Tibial nerve (tissue), 4 donors: Measurements from ENCODE around the gene RNF217. TPM values are rescaled to one million over a fixed set of nuclear protein-coding genes. Genes with fewer than 3 reads are reported as not detected.
A peak's percentile ranks its signal among the peaks of the same experiment; 100 is the strongest.

ENCODE experiments used
- DNase-seq, 2 donors: peaks; one replicate each; pipeline ENCODE4 v3.0.0-alpha.2; 2019; ENCODE audit warnings: low spot score in 2 of 2
- H3K27ac ChIP-seq, 4 donors: fragments of 200-600 bp; sonication (generic) in 3 of 4; one replicate each; pipeline ENCODE4 v1.5.1; 2017 to 2019; ENCODE audit warnings: mild to moderate bottlenecking in 1 of 4
- H3K27me3 ChIP-seq, 2 donors: fragments of 200-600 bp; sonication (generic) in 1 of 2; one replicate each; pipeline versions ENCODE4 v1.5.1 to v1.6.0; 2017 to 2019
- H3K36me3 ChIP-seq, 3 donors: fragments of 200-600 bp; sonication (generic); one replicate each; pipeline ENCODE4 v1.5.1; 2018 to 2019
- H3K4me1 ChIP-seq, 4 donors: fragments of 200-600 bp; sonication (generic) in 3 of 4; one replicate each; pipeline ENCODE4 v1.5.1; 2017 to 2019
- H3K4me3 ChIP-seq, 4 donors: fragments of 200-600 bp; sonication (generic) in 3 of 4; one replicate each; pipeline ENCODE4 v1.5.1; 2017 to 2019; ENCODE audit warnings: mild to moderate bottlenecking in 1 of 4, moderate library complexity in 1 of 4
- H3K9me3 ChIP-seq, 4 donors: fragments of 200-600 bp; sonication (generic) in 3 of 4; one replicate each; pipeline ENCODE4 v1.5.1; 2017 to 2019
- EP300 ChIP-seq, 2 donors: sonication (generic); formaldehyde crosslinking; IDR thresholded peaks; one replicate each; pipeline ENCODE4 v1.6.1; 2017; ENCODE audit warnings: antibody characterized with exemption in 2 of 2, mild to moderate bottlenecking in 1 of 2
- POLR2A ChIP-seq, 2 donors: fragments of 450-650 bp; IDR thresholded peaks; one replicate each; pipeline ENCODE4 v1.6.1; 2017; ENCODE audit warnings: antibody characterized with exemption in 2 of 2, mild to moderate bottlenecking in 2 of 2, moderate library complexity in 2 of 2
- WGBS, 2 donors: methylation state at CpG; one replicate each; pipeline ENCODE4 v1.1.5; 2018; 5-methylcytosine and 5-hydroxymethylcytosine counted together
- total RNA-seq, 4 donors: library from RNA; depleted of rRNA; stranded (reverse); fragments of >200 nt; gene quantifications; one replicate each; pipeline ENCODE4 v1.1.0, GENCODE V29; 2016
- TF ChIP-seq, protein P1 (sequence below), 5 experiments: fragments of 200-600 bp in 3 of 5; fragments of 450-650 bp in 2 of 5; sonication (generic) in 3 of 5; IDR thresholded peaks; one replicate each; pipeline ENCODE4 v1.5.1; 2016 to 2019; ENCODE audit warnings: antibody characterized with exemption in 5 of 5, mild to moderate bottlenecking in 3 of 5, moderate library complexity in 2 of 5

RNF217 gene
- total RNA-seq, 4 donors from 2014 or later = 26.7 to 40.2 (median 35.5) TPM

DNA sequence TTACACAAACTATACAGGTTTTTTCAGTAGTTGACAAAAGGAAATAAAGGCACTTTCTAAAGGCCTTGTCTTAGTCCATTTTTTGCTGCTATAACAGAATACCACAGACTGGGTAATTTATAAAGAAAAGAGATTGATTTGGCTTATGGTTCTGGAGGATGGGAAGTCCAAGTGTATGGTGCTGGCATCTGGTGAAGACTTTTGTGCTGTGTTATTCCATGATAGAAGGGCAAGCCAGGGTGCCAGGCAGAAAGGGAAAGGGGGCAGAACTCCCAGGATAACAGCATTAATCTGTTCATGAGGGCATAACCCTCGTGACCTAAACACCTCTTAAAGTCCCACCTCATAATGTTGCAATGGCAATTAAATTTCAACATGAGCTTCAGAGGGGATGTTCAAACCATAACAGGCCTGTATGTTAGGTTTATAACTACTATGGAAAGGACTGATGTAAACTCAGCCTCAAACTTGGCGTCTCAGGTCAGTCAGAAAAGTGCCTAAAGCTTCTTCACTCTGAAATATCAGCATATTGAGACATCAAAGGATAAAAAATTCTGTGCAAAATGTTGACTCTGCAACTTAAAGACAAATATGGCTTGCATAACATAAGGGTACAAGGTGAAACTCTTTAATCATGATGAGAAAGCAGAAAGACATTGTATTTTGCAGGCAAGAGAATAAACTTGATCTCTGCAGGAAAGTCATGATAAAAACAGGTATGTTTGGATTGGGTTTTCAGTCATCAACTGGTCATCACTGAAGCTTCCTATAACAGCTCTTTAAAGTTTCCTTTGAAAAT lies 42.8 kb downstream of the RNF217 start:
- TF ChIP-seq, protein P1, sequence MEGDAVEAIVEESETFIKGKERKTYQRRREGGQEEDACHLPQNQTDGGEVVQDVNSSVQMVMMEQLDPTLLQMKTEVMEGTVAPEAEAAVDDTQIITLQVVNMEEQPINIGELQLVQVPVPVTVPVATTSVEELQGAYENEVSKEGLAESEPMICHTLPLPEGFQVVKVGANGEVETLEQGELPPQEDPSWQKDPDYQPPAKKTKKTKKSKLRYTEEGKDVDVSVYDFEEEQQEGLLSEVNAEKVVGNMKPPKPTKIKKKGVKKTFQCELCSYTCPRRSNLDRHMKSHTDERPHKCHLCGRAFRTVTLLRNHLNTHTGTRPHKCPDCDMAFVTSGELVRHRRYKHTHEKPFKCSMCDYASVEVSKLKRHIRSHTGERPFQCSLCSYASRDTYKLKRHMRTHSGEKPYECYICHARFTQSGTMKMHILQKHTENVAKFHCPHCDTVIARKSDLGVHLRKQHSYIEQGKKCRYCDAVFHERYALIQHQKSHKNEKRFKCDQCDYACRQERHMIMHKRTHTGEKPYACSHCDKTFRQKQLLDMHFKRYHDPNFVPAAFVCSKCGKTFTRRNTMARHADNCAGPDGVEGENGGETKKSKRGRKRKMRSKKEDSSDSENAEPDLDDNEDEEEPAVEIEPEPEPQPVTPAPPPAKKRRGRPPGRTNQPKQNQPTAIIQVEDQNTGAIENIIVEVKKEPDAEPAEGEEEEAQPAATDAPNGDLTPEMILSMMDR (IDR thresholded peaks at IDR 0.05) = no peak
- TF ChIP-seq POLR2A (IDR thresholded peaks at IDR 0.05) (no peak), EP300 (IDR thresholded peaks at IDR 0.05) (no peak)
- Histone ChIP-seq H3K4me1 (peaks cover 0 to 34% (median 11%) of the 10 kb centered on the region in 4 donors), H3K9me3 (peaks cover 0 to 4% (median 0%) of the 10 kb centered on the region in 4 donors), H3K4me3 (no peak overlapping the region), H3K27me3 (no peaks in the 10 kb centered on the region), H3K36me3 (peaks cover 0 to 13% (median 0%) of the 10 kb centered on the region in 3 donors), H3K27ac (no peak overlapping the region)
- 97 to 98% methylated on average over 2 of the region's 2 CpGs for WGBS, 2 donors
- DNase-seq = no peak

DNA sequence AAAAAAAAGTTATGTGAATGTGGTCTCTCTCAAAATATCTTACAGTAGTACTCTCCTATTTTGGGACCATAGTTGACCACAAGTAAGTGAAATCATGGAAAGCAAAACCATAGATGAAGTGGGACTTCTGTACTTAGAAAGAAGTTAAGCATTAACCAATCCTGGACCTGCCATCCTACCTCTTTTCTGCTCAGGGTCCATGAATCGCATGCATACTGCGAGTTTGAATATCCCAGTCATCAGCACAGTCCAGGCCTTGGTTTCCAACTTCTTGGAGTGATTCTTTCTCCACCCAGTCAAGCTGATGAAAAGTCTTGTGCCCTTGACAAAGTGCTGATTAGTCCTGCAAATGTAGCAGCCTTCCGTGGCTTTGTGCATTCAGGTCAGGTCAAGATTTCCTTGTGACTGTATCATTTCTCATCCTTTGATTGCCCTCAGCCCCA lies 46.0 kb downstream of the RNF217 start:
- TF ChIP-seq POLR2A (IDR thresholded peaks at IDR 0.05) (no peak), EP300 (IDR thresholded peaks at IDR 0.05) (no peak)
- TF ChIP-seq, protein P1 (IDR thresholded peaks at IDR 0.05) = no peak
- DNase-seq = no peak
- Histone ChIP-seq H3K4me3 (no peak overlapping the region), H3K9me3 (peaks cover 0 to 4% (median 0%) of the 10 kb centered on the region in 4 donors), H3K27me3 (no peaks in the 10 kb centered on the region), H3K27ac (no peak overlapping the region), H3K4me1 (peaks cover 0 to 21% (median 10%) of the 10 kb centered on the region in 4 donors), H3K36me3 (peaks cover 0 to 13% (median 0%) of the 10 kb centered on the region in 3 donors)
- 53 to 56% methylated on average over 3 of the region's 3 CpGs for WGBS, 2 donors

DNA sequence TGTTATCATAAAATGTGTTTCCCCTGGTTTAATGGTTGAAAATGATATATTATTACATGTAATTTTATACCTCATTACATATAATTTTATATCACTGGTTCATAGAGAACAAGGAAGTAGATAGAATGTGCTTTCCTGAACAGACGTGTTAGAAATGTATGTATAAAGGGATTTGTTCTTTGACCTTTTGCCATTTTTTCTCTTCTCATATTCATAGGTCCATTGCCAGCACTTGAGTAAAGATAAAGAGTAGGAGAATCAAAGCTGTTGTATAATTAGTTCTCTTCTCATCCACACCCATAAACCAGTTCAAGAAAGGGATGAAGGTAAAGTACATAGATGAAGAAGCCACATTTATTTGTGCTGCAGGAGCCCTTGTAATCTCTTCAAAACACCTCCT lies 46.7 kb downstream of the RNF217 start:
- peaks cover 0 to 13% (median 0%) of the 10 kb centered on the region in 3 donors for H3K36me3 ChIP-seq
- peaks cover 0 to 4% (median 0%) of the 10 kb centered on the region in 4 donors for H3K9me3 ChIP-seq
- no peak overlapping the region for H3K27ac ChIP-seq
- no peak for DNase-seq
- peaks cover 0 to 26% (median 10%) of the 10 kb centered on the region in 4 donors for H3K4me1 ChIP-seq
- TF ChIP-seq EP300 (IDR thresholded peaks at IDR 0.05) = no peak
- TF ChIP-seq, protein P1 (IDR thresholded peaks at IDR 0.05) = no peak
- no peak for TF ChIP-seq POLR2A (IDR thresholded peaks at IDR 0.05)
- H3K27me3 ChIP-seq = no peaks in the 10 kb centered on the region
- WGBS, 2 donors = 67 to 73% methylated on average over 1 of the region's 1 CpG
- no peak overlapping the region for H3K4me3 ChIP-seq

DNA sequence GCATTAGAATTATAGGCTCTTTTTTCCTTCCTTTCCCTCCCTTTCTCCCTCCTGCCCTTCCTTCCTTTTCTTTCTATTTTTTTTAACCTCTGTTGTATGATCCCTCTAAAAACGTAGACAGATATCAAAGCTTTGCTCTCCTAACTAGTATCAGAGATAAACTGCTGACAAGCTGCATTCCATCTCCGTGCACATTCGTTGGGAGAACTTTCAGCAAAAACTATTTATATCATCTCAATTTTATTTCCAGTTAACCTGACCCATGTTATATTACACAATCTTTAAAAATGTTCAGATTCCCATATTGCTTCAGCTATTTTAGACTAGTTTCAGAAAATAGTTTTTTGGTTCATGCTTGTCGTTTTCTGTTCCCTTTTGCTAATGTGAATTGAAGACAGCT lies 47.3 kb downstream of the RNF217 start:
- peaks cover 0 to 33% (median 10%) of the 10 kb centered on the region in 4 donors for H3K4me1 ChIP-seq
- TF ChIP-seq EP300 (IDR thresholded peaks at IDR 0.05) = no peak
- no peak for TF ChIP-seq POLR2A (IDR thresholded peaks at IDR 0.05)
- TF ChIP-seq, protein P1 (IDR thresholded peaks at IDR 0.05) = no peak
- peak overlapping the region in 1 of 4 donors; percentile 11 for H3K27ac ChIP-seq
- H3K4me3 ChIP-seq = no peak overlapping the region
- peaks cover 0 to 4% (median 0%) of the 10 kb centered on the region in 4 donors for H3K9me3 ChIP-seq
- H3K36me3 ChIP-seq = peaks cover 0 to 8% (median 0%) of the 10 kb centered on the region in 3 donors
- no peaks in the 10 kb centered on the region for H3K27me3 ChIP-seq
- WGBS, 2 donors = 21 to 26% methylated on average over 4 of the region's 4 CpGs
- no peak for DNase-seq
